ENCODE data around the gene FNBP1L. TPM values are rescaled to one million over a fixed set of nuclear protein-coding genes. Genes with fewer than 3 reads are reported as not detected.

The FNBP1L gene
- total and polyA plus RNA-seq, 9 of the 15 experiments (the other 6 are each of a cell fraction or from before 2014, with no cell fraction given), result 1.4 to 6.9 (median 5.9) TPM

DNA sequence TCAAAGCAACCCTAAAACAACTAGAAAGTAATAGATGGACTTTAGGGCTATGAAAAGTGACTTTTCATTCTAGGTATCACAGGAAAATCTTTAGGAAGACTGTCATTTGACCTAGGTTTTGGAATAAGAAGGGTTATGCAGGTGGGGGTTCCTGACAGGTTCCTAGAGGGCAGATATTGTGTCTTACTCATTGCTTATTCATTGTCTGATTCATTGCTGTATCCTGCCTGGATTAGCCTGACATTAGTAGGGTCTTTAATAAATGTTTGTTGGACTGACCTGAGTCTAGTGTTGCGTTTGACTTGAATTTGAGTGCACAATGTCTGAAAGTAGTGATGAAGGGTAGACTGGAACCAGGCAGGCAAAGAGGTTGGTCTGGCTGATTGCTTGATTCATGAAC lies 6.0 kb downstream of the FNBP1L start:
- no peak for FAIRE-seq

DNA sequence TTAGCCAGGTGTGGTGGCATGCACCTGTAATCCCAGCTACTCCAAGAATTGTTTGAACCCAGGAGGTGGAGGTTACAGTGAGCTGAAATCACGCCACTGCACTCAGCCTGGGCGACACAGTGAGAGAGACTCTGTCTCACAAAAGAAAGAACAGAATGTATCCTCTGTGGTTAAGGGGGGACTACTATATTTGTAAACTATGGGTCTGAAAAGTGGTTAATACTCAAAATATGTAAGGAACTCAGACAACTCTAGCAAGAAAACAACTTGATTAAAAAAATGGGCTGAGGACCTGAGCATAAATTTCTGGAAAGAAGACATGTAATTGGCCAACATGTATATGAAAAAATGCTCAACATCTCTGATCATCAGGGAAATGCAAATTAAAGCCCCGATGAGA lies 11.2 kb downstream of the FNBP1L start:
- Histone ChIP-seq H3K27me3 (ENCODE audit: control insufficient read depth in 2 of 2, insufficient read depth in 2 of 2, low read length in 2 of 2) (no peaks in the 10 kb centered on the region), H3K27ac (ENCODE audit: extremely low read depth, low read depth, low read length) (no peak overlapping the region), H3K36me3 (ENCODE audit: control insufficient read depth, insufficient read depth, low read length) (no peaks in the 10 kb centered on the region), H3K9ac (ENCODE audit: insufficient read depth in 1 of 2, low read depth in 2 of 2, low read length in 2 of 2) (no peak overlapping the region), H2AFZ (ENCODE audit: low read depth, low read length) (no peak overlapping the region), H3K9me1 (ENCODE audit: control insufficient read depth, insufficient read depth, low read length) (no peaks in the 10 kb centered on the region), H3K4me3 (no peak overlapping the region), H3K9me3 (replicated peaks; ENCODE audit: control insufficient read depth, insufficient read depth, low read depth, low read length) (no peaks in the 10 kb centered on the region), H3K4me2 (ENCODE audit: insufficient read depth, low read length) (no peak overlapping the region), H3K4me1 (replicated peaks in 1 of 2; ENCODE audit: control insufficient read depth in 2 of 2, insufficient read depth in 2 of 2, low read length in 2 of 2) (peaks cover 0 to 3% of the 10 kb centered on the region in 2 experiments; a peak in 2 of 5 replicates), H4K20me1 (replicated peaks; ENCODE audit: control insufficient read depth, insufficient read depth, low read length) (no peaks in the 10 kb centered on the region), H3K79me2 (ENCODE audit: control insufficient read depth, insufficient read depth, low read length) (no peaks in the 10 kb centered on the region; the same call in 2 of the 3 replicates)
- ATAC-seq (no peak), DNase-seq (ENCODE audit: extremely low read depth in 1 of 4, low spot score in 3 of 4) (no peak), FAIRE-seq (no peak)
- no TSS peak for BruUV-seq (replicated peaks)
- intact Hi-C loops (cut with micrococcal nuclease) (no loop called here), in situ Hi-C loops (cut with MboI) (no loop called here)
- POLR2A ChIA-PET, result no interaction called here
- 50% methylated on average over 3 of the region's 3 CpGs for WGBS (ENCODE audit: insufficient coverage, low coverage, missing lambda C conversion rate)
- CTCF ChIA-PET (ENCODE audit: low intra/inter-chr PET ratio), result no interaction called here
- TF ChIP-seq ZNF282 (CRISPR knock-in tag; IDR thresholded peaks at IDR 0.05) (no peak), ZNF445 (CRISPR knock-in tag; IDR thresholded peaks at IDR 0.05; ENCODE audit: low read depth) (no peak), SMAD4 (CRISPR knock-in tag; conservative IDR thresholded peaks at IDR 0.05) (no peak), CAMTA2 (CRISPR knock-in tag; conservative IDR thresholded peaks at IDR 0.05) (no peak), RAD21 (CRISPR knock-in tag; conservative IDR thresholded peaks at IDR 0.05 in 1 of 2, IDR thresholded peaks at IDR 0.05 in 1 of 2) (no peak), XRCC5 (IDR thresholded peaks at IDR 0.05; ENCODE audit: low read depth, low read length) (no peak), CEBPZ (IDR thresholded peaks at IDR 0.05; ENCODE audit: borderline replicate concordance, low read depth, low read length) (no peak)
- TF ChIP-seq, protein P1, sequence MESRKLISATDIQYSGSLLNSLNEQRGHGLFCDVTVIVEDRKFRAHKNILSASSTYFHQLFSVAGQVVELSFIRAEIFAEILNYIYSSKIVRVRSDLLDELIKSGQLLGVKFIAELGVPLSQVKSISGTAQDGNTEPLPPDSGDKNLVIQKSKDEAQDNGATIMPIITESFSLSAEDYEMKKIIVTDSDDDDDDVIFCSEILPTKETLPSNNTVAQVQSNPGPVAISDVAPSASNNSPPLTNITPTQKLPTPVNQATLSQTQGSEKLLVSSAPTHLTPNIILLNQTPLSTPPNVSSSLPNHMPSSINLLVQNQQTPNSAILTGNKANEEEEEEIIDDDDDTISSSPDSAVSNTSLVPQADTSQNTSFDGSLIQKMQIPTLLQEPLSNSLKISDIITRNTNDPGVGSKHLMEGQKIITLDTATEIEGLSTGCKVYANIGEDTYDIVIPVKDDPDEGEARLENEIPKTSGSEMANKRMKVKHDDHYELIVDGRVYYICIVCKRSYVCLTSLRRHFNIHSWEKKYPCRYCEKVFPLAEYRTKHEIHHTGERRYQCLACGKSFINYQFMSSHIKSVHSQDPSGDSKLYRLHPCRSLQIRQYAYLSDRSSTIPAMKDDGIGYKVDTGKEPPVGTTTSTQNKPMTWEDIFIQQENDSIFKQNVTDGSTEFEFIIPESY (CRISPR knock-in tag; IDR thresholded peaks at IDR 0.05), result no peak

More for the DNA sequence above, 6.0 kb downstream of the FNBP1L start:
- ATAC-seq (no peak), DNase-seq (ENCODE audit: extremely low read depth in 1 of 4, low spot score in 3 of 4) (no peak)
- Histone ChIP-seq H3K9ac (ENCODE audit: insufficient read depth in 1 of 2, low read depth in 2 of 2, low read length in 2 of 2) (no peak overlapping the region), H3K4me3 (no peak overlapping the region), H3K9me3 (replicated peaks; ENCODE audit: control insufficient read depth, insufficient read depth, low read depth, low read length) (no peaks in the 10 kb centered on the region), H3K27ac (ENCODE audit: extremely low read depth, low read depth, low read length) (no peak overlapping the region), H3K9me1 (ENCODE audit: control insufficient read depth, insufficient read depth, low read length) (no peaks in the 10 kb centered on the region), H3K36me3 (ENCODE audit: control insufficient read depth, insufficient read depth, low read length) (no peaks in the 10 kb centered on the region), H3K79me2 (ENCODE audit: control insufficient read depth, insufficient read depth, low read length) (peaks cover 7% of the 10 kb centered on the region), H3K4me2 (ENCODE audit: insufficient read depth, low read length) (no peak overlapping the region), H3K27me3 (ENCODE audit: control insufficient read depth in 2 of 2, insufficient read depth in 2 of 2, low read length in 2 of 2) (0 out of 5 replicates have a peak, but pooled peaks cover 0 to 3% of the 10 kb centered on the region in 2 experiments), H3K4me1 (replicated peaks in 1 of 2; ENCODE audit: control insufficient read depth in 2 of 2, insufficient read depth in 2 of 2, low read length in 2 of 2) (peaks cover 4 to 6% of the 10 kb centered on the region in 2 experiments; a peak in 3 of 5 replicates), H2AFZ (ENCODE audit: low read depth, low read length) (no peak overlapping the region), H4K20me1 (replicated peaks; ENCODE audit: control insufficient read depth, insufficient read depth, low read length) (peaks cover 7% of the 10 kb centered on the region; the same call in 1 of the 2 replicates)
- TF ChIP-seq U2AF2 (optimal IDR thresholded peaks at IDR 0.05; ENCODE audit: low read depth, low read length) (no peak), NR2C2 (CRISPR knock-in tag; IDR thresholded peaks at IDR 0.05) (no peak), NR2C2 (tag; IDR thresholded peaks at IDR 0.05) (no peak), RBM25 (IDR thresholded peaks at IDR 0.05; ENCODE audit: low read depth, low read length, severe bottlenecking) (no peak), KDM4B (IDR thresholded peaks at IDR 0.05; ENCODE audit: borderline replicate concordance in 2 of 2, low read depth in 1 of 2) (no peak)
- WGBS (ENCODE audit: insufficient coverage, low coverage, missing lambda C conversion rate), result 55% methylated on average over 1 of the region's 1 CpG
- BruUV-seq (replicated peaks), result no TSS peak
- POLR2A ChIA-PET, result interaction anchor here (0.6 kb wide), 1 partner anchor 390 kb away, joined by 3 read pairs; no protein-coding TSS in a partner anchor
- intact Hi-C loops (cut with micrococcal nuclease), result no loop called here
- in situ Hi-C loops (cut with MboI), result no loop called here
- CTCF ChIA-PET (ENCODE audit: low intra/inter-chr PET ratio), result no interaction called here
